OCI-M1 (cell line): ENCODE data around the gene MYOCOS.

Experiments
- DNase-seq: peaks from one replicate; lab custom pipeline; 2025; lab: John Stamatoyannopoulos, UW

The MYOCOS gene

DNA sequence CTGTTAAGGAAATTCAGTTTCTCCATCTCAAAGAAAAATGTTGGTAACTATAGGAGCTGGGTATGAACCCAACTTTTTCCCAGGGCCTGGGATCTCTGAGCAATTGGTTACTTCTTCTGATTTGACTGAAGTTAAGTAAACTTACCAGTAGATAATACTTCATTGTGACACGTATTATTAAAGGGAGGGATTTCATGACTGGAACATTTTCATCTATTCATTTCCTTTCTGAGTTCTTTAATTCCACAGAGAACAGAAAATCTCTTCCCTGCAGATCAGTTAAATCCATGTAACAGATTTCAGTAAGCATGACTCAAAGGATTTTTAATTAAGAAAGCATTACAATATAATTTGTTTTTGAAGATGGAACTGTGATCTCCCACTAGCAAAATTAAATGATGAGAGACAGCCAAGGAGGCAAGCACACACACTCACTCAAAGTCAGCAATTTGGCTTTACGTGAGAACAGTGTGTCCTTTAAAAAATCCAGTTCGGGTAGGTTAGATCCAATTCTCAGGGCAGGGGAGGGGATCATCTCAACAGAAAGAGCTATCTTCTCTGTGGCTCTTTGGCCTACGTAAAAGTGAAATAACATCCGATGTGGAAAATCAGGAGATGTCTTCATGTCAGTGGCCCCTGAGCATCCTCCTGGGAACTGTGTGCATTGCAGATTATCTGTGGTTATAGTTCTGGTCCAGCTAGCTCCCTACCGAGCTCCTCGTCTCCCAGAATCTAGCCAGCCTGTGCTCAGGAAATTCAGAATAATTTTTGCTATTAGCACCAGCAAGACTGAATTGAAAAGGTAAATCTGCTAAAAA is 41.2 kb downstream of the MYOCOS start:
- no peak for DNase-seq

DNA sequence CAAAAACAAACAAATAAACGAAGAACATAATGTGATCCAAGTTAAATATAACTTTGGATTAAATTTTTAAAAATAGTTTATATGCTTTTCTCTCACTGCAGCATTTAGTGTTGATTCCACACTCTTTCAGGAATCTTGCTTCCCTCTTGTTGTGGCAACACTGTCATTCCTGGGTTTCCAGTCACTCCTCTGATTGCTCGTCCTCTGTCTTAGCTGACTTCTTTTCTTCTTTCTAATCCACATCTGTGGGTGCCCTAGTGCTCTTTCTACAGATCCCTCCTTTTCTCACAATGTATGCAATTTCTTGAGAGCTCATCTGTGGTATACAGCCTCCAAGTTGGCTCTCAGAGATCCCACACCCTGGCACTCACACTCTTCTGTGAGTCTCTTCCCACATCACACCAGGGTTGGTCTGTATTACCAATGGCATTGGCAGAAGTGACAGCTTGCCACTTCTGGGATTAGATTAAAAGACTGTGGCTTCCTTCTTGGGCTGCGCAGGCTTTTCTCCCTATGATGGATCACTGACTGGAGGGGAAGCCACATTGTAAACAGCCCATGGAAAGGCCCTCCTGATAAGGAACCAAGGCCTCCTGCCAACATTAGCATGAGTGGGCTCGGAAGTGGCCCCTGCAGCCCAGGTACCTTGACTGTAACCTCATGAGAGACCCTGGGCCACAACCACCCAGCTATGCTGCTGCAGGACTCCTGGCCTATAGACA is 42.0 kb downstream of the MYOCOS start:
- DNase-seq, result no peak

GRCh38 chr1:171664976-171665375 is 42.9 kb downstream of the MYOCOS start:
- no peak for DNase-seq

- no peak for DNase-seq
Observed at GRCh38 chr1:171666114-171666769, 44.2 kb downstream of the MYOCOS start.

DNA sequence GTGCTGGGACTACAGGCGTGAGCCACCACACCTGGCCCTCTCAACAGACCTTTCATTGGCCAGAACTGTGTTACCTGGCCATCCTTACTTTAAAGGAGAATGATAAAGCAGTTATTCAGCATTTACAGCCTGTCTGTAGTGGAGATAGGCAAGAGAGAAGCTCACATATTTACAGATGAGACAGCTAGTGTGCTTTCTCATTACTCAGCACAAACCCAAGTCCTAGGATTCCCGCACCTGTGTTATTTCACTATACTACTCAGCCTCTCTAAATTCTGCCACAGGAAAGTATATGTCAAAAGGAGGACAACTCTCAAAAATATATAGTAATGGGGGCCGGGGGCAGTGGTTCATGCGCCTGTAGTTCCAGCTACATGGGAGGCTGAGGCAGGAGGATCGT is 46.3 kb downstream of the MYOCOS start:
- DNase-seq, result no peak

DNA sequence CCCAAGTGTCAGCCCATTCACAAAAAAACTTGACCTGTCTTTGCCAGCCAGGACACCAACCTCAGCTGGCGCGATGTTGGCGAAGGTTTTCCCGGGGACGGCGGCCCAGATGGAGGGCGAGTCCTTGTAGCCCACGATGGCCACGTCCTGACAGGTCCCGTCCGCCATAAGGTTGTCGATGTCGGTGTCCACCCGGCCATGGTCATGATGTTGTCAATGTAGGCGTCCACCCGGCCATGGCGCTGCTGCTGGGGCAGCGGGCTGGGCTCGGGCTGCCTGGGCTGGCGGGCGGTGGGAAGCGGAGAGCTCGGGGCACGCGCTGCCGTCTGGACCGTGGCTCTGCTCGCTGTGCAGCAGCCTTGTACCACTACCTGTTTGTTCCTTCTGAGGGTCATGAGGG is 48.7 kb downstream of the MYOCOS start:
- no peak for DNase-seq

DNA sequence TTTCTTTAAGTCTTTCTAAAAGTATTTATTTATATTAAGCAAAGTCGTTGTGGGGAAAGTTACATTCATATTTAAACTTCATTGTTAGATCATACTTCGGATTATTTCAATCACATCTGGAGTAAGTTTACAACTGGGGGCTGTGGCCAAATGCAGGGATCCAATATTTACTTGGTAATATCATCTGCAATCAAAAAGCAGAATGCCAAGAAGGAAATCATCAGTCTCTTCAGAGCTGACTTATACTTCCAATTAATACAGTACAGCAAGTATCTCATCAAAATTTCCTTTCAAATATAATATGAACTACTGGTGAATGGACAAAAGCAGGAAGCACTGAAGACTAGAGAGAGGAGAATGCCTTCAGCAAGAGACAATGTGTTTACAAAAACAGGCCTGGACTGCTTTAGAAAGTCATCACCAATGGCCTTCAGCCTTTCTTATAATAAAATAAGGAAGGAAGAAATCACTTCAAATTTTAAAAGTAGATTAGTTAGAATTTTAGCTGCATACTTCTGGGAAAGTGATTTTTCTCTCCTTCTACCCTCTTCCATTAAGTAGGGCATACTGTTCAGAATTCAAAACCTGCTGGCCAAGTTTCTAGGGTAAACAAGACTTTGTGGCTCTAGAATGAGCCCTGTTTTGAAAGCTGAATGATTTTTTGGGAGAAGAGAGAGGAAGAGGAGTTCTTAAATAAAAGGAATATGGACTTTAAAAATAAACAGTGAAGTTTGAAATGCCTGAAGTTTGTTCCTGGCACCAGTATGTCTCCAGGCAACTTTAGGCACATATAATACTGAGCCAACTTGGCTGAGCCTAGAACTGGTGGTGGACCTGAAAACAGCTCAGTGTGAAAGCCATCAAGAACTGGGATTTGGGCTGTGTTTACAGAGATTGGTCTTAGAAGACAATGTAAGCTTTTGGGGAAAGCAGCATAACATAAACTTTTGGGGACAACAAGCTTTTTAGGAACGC is 52.7 kb downstream of the MYOCOS start:
- DNase-seq, result no peak
